ENCODE measurements around the gene ITIH1. TPM values are rescaled to one million over a fixed set of nuclear protein-coding genes. Genes with fewer than 3 reads are reported as not detected.

ITIH1 gene
- total RNA-seq, 1 donor from 2014 or later = not detected

DNA sequence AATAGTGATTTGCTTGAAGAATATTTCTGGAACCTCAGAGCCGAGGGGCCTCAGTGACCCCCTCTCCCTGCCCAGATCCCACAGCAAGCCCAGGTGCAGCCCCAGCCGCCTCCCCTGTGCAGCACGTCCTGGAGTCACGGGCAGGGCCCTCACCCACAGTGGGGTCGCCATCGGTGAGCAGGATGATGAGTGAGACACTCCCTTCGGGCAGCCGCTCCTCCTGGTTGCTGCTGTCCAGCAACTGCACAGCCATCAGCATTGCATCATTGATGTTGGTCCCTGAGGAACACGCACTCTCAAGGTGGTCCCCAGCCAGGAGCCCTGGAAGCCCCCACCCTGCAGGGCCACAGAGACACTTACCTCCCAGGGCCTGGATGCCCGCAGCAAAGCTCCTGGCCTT lies 46.6 kb downstream of the ITIH1 start:
- no peak for TF ChIP-seq EZH2phosphoT487 (IDR thresholded peaks at IDR 0.05)
- no peak for TF ChIP-seq EZH2 (IDR thresholded peaks at IDR 0.05)
- TF ChIP-seq, protein P1, sequence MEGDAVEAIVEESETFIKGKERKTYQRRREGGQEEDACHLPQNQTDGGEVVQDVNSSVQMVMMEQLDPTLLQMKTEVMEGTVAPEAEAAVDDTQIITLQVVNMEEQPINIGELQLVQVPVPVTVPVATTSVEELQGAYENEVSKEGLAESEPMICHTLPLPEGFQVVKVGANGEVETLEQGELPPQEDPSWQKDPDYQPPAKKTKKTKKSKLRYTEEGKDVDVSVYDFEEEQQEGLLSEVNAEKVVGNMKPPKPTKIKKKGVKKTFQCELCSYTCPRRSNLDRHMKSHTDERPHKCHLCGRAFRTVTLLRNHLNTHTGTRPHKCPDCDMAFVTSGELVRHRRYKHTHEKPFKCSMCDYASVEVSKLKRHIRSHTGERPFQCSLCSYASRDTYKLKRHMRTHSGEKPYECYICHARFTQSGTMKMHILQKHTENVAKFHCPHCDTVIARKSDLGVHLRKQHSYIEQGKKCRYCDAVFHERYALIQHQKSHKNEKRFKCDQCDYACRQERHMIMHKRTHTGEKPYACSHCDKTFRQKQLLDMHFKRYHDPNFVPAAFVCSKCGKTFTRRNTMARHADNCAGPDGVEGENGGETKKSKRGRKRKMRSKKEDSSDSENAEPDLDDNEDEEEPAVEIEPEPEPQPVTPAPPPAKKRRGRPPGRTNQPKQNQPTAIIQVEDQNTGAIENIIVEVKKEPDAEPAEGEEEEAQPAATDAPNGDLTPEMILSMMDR (IDR thresholded peaks at IDR 0.05) = no peak

DNA sequence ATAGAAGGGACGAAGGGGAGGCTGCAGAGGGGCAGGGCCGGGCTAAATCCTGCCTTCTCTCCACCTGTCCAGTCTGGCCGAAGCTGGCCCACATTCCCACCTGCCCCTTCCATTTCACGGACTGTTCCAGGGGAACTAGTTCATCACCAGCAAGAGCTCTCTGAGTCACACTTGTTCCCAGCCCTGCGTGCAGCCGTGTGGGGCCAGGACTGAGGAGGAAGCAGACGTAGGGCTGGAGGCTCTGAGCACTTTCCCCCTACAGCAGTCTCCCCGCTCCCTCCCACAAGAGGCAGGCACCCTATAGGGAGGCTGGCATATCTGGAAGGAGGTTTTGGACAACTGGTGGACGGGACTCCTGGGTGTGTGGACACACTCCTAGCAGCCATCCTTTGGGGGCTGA lies 50.0 kb downstream of the ITIH1 start:
- peaks cover 2% of the 10 kb centered on the region for H3K36me3 Mint-ChIP-seq
- no peak overlapping the region for H3K27ac Mint-ChIP-seq
- Histone ChIP-seq H3K9me3 (ENCODE audit: low read depth) (no peaks in the 10 kb centered on the region), H3K79me2 (ENCODE audit: low read depth) (no peaks in the 10 kb centered on the region), H3F3A (ENCODE audit: low read depth) (no peaks in the 10 kb centered on the region), H3K4me3 (no peak overlapping the region), H3K9ac (no peak overlapping the region), H3K27me3 (no peaks in the 10 kb centered on the region), H3K36me3 (no peaks in the 10 kb centered on the region), H4K20me1 (ENCODE audit: low read depth) (no peaks in the 10 kb centered on the region), H2AFZ (replicated peaks) (no peak overlapping the region), H3K4me1 (peaks cover 3% of the 10 kb centered on the region), H3K27ac (no peak overlapping the region), H3K4me2 (no peak overlapping the region)
- peaks cover 3% of the 10 kb centered on the region for H3K4me1 Mint-ChIP-seq
- peak overlapping the region; percentile 35 for H3K4me3 Mint-ChIP-seq
- DNase-seq (ENCODE audit: low spot score) = no peak
- no peak for TF ChIP-seq EZH2 (IDR thresholded peaks at IDR 0.05)
- no peak for TF ChIP-seq EZH2phosphoT487 (IDR thresholded peaks at IDR 0.05)
- TF ChIP-seq, protein P1 (IDR thresholded peaks at IDR 0.05) = no peak
- H3K9me3 Mint-ChIP-seq = no peaks in the 10 kb centered on the region
- peaks cover 16% of the 10 kb centered on the region for H3K27me3 Mint-ChIP-seq (ENCODE audit: insufficient read depth, low read depth)

More for the DNA sequence above, 46.6 kb downstream of the ITIH1 start:
- H3K36me3 ChIP-seq = no peaks in the 10 kb centered on the region
- no peak overlapping the region for H3K27ac ChIP-seq
- no peak overlapping the region for H3K4me3 ChIP-seq
- H3K4me1 Mint-ChIP-seq = peaks cover 13% of the 10 kb centered on the region
- H3K79me2 ChIP-seq (ENCODE audit: low read depth) = no peaks in the 10 kb centered on the region
- H3K9me3 ChIP-seq (ENCODE audit: low read depth) = no peaks in the 10 kb centered on the region
- H3K9me3 Mint-ChIP-seq = no peaks in the 10 kb centered on the region
- H3K4me3 Mint-ChIP-seq = no peak overlapping the region
- no peak for DNase-seq (ENCODE audit: low spot score)
- no peak overlapping the region for H2AFZ ChIP-seq (replicated peaks)
- no peaks in the 10 kb centered on the region for H3K27me3 ChIP-seq
- no peaks in the 10 kb centered on the region for H4K20me1 ChIP-seq (ENCODE audit: low read depth)
- no peak overlapping the region for H3K9ac ChIP-seq
- H3K27ac Mint-ChIP-seq = no peak overlapping the region
- H3K27me3 Mint-ChIP-seq (ENCODE audit: insufficient read depth, low read depth) = peaks cover 16% of the 10 kb centered on the region
- H3K4me1 ChIP-seq = peaks cover 10% of the 10 kb centered on the region
- no peak overlapping the region for H3K4me2 ChIP-seq
- peaks cover 4% of the 10 kb centered on the region for H3F3A ChIP-seq (ENCODE audit: low read depth)
- no peaks in the 10 kb centered on the region for H3K36me3 Mint-ChIP-seq

DNA sequence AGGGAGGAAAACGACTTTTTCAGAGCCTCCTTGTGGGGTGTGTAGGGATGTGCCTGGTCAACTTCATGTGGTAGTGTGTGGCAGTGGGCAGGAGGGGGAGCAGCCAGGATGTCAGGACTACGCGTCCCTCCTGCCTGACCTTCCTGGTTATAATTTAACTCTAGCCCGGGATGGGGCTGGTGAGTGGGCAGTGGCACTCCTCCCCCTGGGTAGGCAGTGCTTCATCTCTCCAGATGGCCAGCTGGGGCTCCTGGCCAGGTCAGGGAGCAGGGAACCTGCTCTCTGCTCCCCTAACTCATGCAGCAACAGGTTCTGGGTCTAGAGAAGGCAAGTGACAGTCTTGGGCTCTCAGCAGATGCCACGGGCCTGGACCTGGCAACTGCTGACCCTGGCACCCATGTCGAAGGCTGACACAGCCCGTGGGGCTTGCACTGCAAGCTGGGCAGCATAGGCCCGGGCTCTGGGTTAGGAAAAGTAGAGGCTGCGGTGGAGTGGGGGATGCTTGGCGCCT lies 50.5 kb downstream of the ITIH1 start:
- H3K4me3 Mint-ChIP-seq = no peak overlapping the region
- Histone ChIP-seq H3K36me3 (no peaks in the 10 kb centered on the region), H2AFZ (replicated peaks) (no peak overlapping the region), H3K4me3 (no peak overlapping the region), H4K20me1 (ENCODE audit: low read depth) (no peaks in the 10 kb centered on the region), H3K4me2 (no peak overlapping the region), H3K9ac (no peak overlapping the region), H3K9me3 (ENCODE audit: low read depth) (no peaks in the 10 kb centered on the region), H3K27ac (no peak overlapping the region), H3K27me3 (no peaks in the 10 kb centered on the region), H3K79me2 (ENCODE audit: low read depth) (no peaks in the 10 kb centered on the region), H3K4me1 (peaks cover 6% of the 10 kb centered on the region), H3F3A (ENCODE audit: low read depth) (no peaks in the 10 kb centered on the region)
- peak; percentile 15 for DNase-seq (ENCODE audit: low spot score)
- no peak for TF ChIP-seq EZH2 (IDR thresholded peaks at IDR 0.05)
- TF ChIP-seq, protein P1 (IDR thresholded peaks at IDR 0.05) = peak; percentile 11
- peaks cover 2% of the 10 kb centered on the region for H3K36me3 Mint-ChIP-seq
- peaks cover 3% of the 10 kb centered on the region for H3K4me1 Mint-ChIP-seq
- H3K27ac Mint-ChIP-seq = no peak overlapping the region
- peaks cover 16% of the 10 kb centered on the region for H3K27me3 Mint-ChIP-seq (ENCODE audit: insufficient read depth, low read depth)
- no peaks in the 10 kb centered on the region for H3K9me3 Mint-ChIP-seq

Data from neural progenitor cell (in vitro differentiated cells).